Fibroblast of the aortic adventitia (primary cell): ENCODE data around the gene TMEM43. TPM values are rescaled to one million over a fixed set of nuclear protein-coding genes. Genes with fewer than 3 reads are reported as not detected.

ENCODE experiments used
- DNase-seq: peaks from one replicate; pipeline ENCODE4 v3.0.0-alpha.2; 2010; ENCODE audit warnings: low read depth
- H3K4me3 ChIP-seq: 2 replicates; pipeline ENCODE4 v1.5.1; 2011; ENCODE audit warnings: low read depth, mild to moderate bottlenecking, control low read depth, low read length, moderate library complexity
- CTCF ChIP-seq: IDR thresholded peaks from 2 replicates; pipeline ENCODE4 v1.5.1; 2011; ENCODE audit warnings: mild to moderate bottlenecking, low read length, control low read depth, inconsistent platforms; ENCODE audit not compliant: insufficient read depth
- total RNA-seq: library from RNA; depleted of rRNA; stranded (reverse); fragments of >200 nt; gene quantifications from 2 replicates; pipeline ENCODE4 v1.2.3, GENCODE V29; 2012; ENCODE audit warnings: low replicate concordance

TMEM43 gene
- total RNA-seq, 1 donor = 134 TPM

GRCh38 chr3:14142567-14143270 lies 17.9 kb downstream of the TMEM43 start:
- TF ChIP-seq CTCF = no peak
- H3K4me3 ChIP-seq = no peak overlapping the region
- no peak for DNase-seq

- no peak for TF ChIP-seq CTCF
- peak; percentile 99 for DNase-seq
- no peak overlapping the region for H3K4me3 ChIP-seq
These were observed 18.7 kb downstream of the TMEM43 start for GRCh38 chr3:14143271-14144225.

- peak overlapping the region; percentile 4 for H3K4me3 ChIP-seq
- TF ChIP-seq CTCF = no peak
- DNase-seq = peak; percentile 99
These were observed 19.7 kb downstream of the TMEM43 start for GRCh38 chr3:14144423-14145075.

- peak; percentile 35 for DNase-seq
- TF ChIP-seq CTCF = no peak
- no peak overlapping the region for H3K4me3 ChIP-seq
These were observed 20.4 kb downstream of the TMEM43 start for GRCh38 chr3:14145236-14145635.

GRCh38 chr3:14145670-14146380 lies 21.0 kb downstream of the TMEM43 start:
- TF ChIP-seq CTCF = peak; percentile 1
- no peak overlapping the region for H3K4me3 ChIP-seq
- DNase-seq = no peak
